DOHH2 (cell line): Measurements from ENCODE around the gene TPSAB1.
"Not testable (repeated sequence)": the region's sequence is repeated elsewhere in the genome, so short reads cannot be mapped to it uniquely, and the experiment has no call there.

Experiments used
- CTCF ChIP-seq: fragments of 200-600 bp; sonication (generic); IDR thresholded peaks from one replicate; pipeline ENCODE4 v1.5.1; 2014; ENCODE audit warnings: antibody characterized with exemption, mild to moderate bottlenecking, low read depth, low read length; ENCODE audit not compliant: poor library complexity, severe bottlenecking
- EZH2phosphoT487 ChIP-seq: fragments of 200-600 bp; sonication (generic); IDR thresholded peaks from 2 replicates; pipeline ENCODE4 v1.6.1; 2017; ENCODE audit warnings: borderline replicate concordance, mild to moderate bottlenecking, antibody characterized with exemption, low read length, moderate library complexity, mixed read lengths

GRCh38 chr16:1243907-1244850 is 3.7 kb downstream of the TPSAB1 start:
- TF ChIP-seq CTCF, EZH2phosphoT487: not testable (repeated sequence)
